ENCODE measurements around the gene PTCSC3. TPM values are rescaled to one million over a fixed set of nuclear protein-coding genes. Genes with fewer than 3 reads are reported as not detected.

PTCSC3 gene
- total and polyA plus RNA-seq, 9 of the 15 experiments (the other 6 are each of a cell fraction or from before 2014, with no cell fraction given) = not detected

- intact Hi-C loops (cut with micrococcal nuclease) = no loop called here
- no peak for TF ChIP-seq GATAD2A (IDR thresholded peaks at IDR 0.05)
- Histone ChIP-seq H3K4me1 (replicated peaks in 1 of 2; ENCODE audit: control insufficient read depth in 2 of 2, insufficient read depth in 2 of 2, low read length in 2 of 2) (no peaks in the 10 kb centered on the region), H2AFZ (ENCODE audit: low read depth, low read length) (no peak overlapping the region), H4K20me1 (replicated peaks; ENCODE audit: control insufficient read depth, insufficient read depth, low read length) (no peaks in the 10 kb centered on the region), H3K9me1 (ENCODE audit: control insufficient read depth, insufficient read depth, low read length) (no peaks in the 10 kb centered on the region), H3K36me3 (ENCODE audit: control insufficient read depth, insufficient read depth, low read length) (no peaks in the 10 kb centered on the region), H3K27ac (ENCODE audit: extremely low read depth, low read depth, low read length) (no peak overlapping the region), H3K4me3 (no peak overlapping the region), H3K79me2 (ENCODE audit: control insufficient read depth, insufficient read depth, low read length) (no peaks in the 10 kb centered on the region), H3K9me3 (replicated peaks; ENCODE audit: control insufficient read depth, insufficient read depth, low read depth, low read length) (no peaks in the 10 kb centered on the region), H3K9ac (ENCODE audit: insufficient read depth in 1 of 2, low read depth in 2 of 2, low read length in 2 of 2) (no peak overlapping the region), H3K4me2 (ENCODE audit: insufficient read depth, low read length) (no peak overlapping the region), H3K27me3 (ENCODE audit: control insufficient read depth in 2 of 2, insufficient read depth in 2 of 2, low read length in 2 of 2) (peaks cover 0 to 3% of the 10 kb centered on the region in 2 experiments; a peak in 2 of 5 replicates)
- POLR2A ChIA-PET = interaction anchor here (0.6 kb wide), 2 partner anchors 11 to 204 kb away, joined by 3 read pairs; no protein-coding TSS in a partner anchor
- no peak for FAIRE-seq
- 10% methylated on average over 6 of the region's 12 CpGs for WGBS (ENCODE audit: insufficient coverage, low coverage, missing lambda C conversion rate)
- CTCF ChIA-PET (ENCODE audit: low intra/inter-chr PET ratio) = no interaction called here
- BruUV-seq (replicated peaks) = no TSS peak
- in situ Hi-C loops (cut with MboI) = no loop called here
- DNase-seq (ENCODE audit: extremely low read depth in 1 of 4, low spot score in 3 of 4) = no peak
- no peak for ATAC-seq
These were observed 14.7 kb downstream of the PTCSC3 start for GRCh38 chr14:36161776-36162175.

- CTCF ChIA-PET (ENCODE audit: low intra/inter-chr PET ratio) = no interaction called here
- intact Hi-C loops (cut with micrococcal nuclease) = no loop called here
- ATAC-seq (no peak), DNase-seq (ENCODE audit: extremely low read depth in 1 of 4, low spot score in 3 of 4) (no peak), FAIRE-seq (no peak)
- Histone ChIP-seq H4K20me1 (replicated peaks; ENCODE audit: control insufficient read depth, insufficient read depth, low read length) (no peaks in the 10 kb centered on the region), H3K4me3 (no peak overlapping the region), H3K36me3 (ENCODE audit: control insufficient read depth, insufficient read depth, low read length) (no peaks in the 10 kb centered on the region), H3K9me1 (ENCODE audit: control insufficient read depth, insufficient read depth, low read length) (no peaks in the 10 kb centered on the region), H3K27me3 (ENCODE audit: control insufficient read depth in 2 of 2, insufficient read depth in 2 of 2, low read length in 2 of 2) (no peaks in the 10 kb centered on the region), H3K9ac (ENCODE audit: insufficient read depth in 1 of 2, low read depth in 2 of 2, low read length in 2 of 2) (no peak overlapping the region), H3K27ac (ENCODE audit: extremely low read depth, low read depth, low read length) (no peak overlapping the region), H2AFZ (ENCODE audit: low read depth, low read length) (no peak overlapping the region), H3K9me3 (replicated peaks; ENCODE audit: control insufficient read depth, insufficient read depth, low read depth, low read length) (no peaks in the 10 kb centered on the region), H3K79me2 (ENCODE audit: control insufficient read depth, insufficient read depth, low read length) (no peaks in the 10 kb centered on the region), H3K4me1 (replicated peaks in 1 of 2; ENCODE audit: control insufficient read depth in 2 of 2, insufficient read depth in 2 of 2, low read length in 2 of 2) (no peaks in the 10 kb centered on the region), H3K4me2 (ENCODE audit: insufficient read depth, low read length) (no peak overlapping the region)
- 0% methylated on average over 3 of the region's 3 CpGs for WGBS (ENCODE audit: insufficient coverage, low coverage, missing lambda C conversion rate)
- in situ Hi-C loops (cut with MboI) = no loop called here
- TF ChIP-seq ADNP (tag; IDR thresholded peaks at IDR 0.05) (no peak), U2AF1 (optimal IDR thresholded peaks at IDR 0.05; ENCODE audit: low read depth, low read length) (no peak), SRSF1 (IDR thresholded peaks at IDR 0.05; ENCODE audit: low read depth, low read length) (no peak), FOXA3 (CRISPR knock-in tag; conservative IDR thresholded peaks at IDR 0.05 in 1 of 2, IDR thresholded peaks at IDR 0.05 in 1 of 2) (no peak), CHCHD3 (CRISPR knock-in tag; IDR thresholded peaks at IDR 0.05) (no peak), JUND (IDR thresholded peaks at IDR 0.05; ENCODE audit: borderline replicate concordance, low read depth, low read length) (no peak), JUND (tag; IDR thresholded peaks at IDR 0.05; ENCODE audit: borderline replicate concordance, low read depth, low read length) (no peak), ZNF354B (CRISPR knock-in tag; IDR thresholded peaks at IDR 0.05) (no peak), SLC30A9 (CRISPR knock-in tag; IDR thresholded peaks at IDR 0.05) (no peak), NKRF (IDR thresholded peaks at IDR 0.05; ENCODE audit: borderline replicate concordance) (no peak), CBFA2T2 (conservative IDR thresholded peaks at IDR 0.05) (no peak)
- POLR2A ChIA-PET = no interaction called here
- no TSS peak for BruUV-seq (replicated peaks)
These were observed 25.2 kb downstream of the PTCSC3 start for GRCh38 chr14:36151335-36151734.

All from K562 (cell line).